GM19324 (cell line): ENCODE measurements around the gene FCER2.

Experiments
- ATAC-seq: cut with Tn5 transposase; IDR thresholded peaks from one replicate; pipeline ENCODE4 v1.9.1; 2021; ENCODE audit warnings: mild to moderate bottlenecking, moderate library complexity; ENCODE audit not compliant: unreplicated experiment, low FRiP score

FCER2 gene

DNA sequence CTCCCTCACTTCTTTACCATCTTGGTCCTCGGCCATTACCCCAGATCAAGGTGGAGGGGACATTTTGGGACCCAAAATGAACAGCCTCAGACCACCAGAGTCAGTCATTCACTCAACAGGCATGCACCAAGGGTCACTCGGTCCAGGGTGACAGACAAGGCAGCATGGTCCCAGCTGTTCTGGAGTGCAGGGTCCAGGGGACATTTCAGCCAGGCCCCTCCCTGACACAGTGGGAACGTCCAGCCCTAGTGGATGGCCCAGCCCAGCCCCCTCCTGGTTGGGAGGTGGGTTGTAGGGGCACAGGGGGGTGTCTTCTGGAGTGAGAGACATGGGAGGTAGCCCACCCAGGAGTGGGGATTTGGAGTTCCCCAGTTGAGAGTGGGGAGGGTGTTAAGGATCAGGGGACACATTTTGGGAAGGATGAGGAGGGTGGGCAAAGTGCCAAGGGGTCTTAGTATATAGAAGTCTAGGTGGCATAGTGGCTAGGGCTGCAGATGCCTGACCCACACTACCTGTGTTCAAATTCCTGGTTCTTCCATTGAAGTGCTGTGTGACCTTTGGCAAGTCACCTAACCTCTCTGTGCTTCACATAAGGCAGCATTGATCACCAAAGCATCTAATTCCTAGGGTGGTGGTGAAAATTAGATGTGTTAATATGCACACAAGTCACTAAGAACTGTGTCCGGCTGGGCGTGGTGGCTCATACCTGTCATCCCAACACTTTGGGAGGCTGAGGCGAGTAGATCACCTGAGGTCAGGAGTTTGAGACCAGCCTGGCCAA, 2.5 kb upstream of the FCER2 start:
- no peak for ATAC-seq

DNA sequence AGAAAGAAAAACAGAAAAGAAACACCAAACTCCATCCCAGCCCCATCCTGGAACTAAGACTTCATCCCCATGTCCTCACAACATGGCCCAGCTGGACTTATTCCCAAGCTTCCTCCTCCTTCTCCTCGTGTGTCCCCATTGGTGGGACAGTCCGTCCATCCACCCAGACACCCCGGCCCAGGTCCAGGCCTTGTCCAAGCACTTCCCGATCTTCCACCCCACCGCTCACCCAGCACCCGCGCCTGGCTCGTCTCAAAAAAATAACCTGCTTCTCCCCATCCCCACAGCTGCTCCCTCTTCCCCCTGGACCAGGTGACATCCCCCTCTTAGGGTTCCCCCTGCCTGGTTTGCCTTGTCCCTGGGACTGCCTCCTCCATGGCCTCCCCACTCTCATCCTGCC, 1.4 kb upstream of the FCER2 start:
- no peak for ATAC-seq

DNA sequence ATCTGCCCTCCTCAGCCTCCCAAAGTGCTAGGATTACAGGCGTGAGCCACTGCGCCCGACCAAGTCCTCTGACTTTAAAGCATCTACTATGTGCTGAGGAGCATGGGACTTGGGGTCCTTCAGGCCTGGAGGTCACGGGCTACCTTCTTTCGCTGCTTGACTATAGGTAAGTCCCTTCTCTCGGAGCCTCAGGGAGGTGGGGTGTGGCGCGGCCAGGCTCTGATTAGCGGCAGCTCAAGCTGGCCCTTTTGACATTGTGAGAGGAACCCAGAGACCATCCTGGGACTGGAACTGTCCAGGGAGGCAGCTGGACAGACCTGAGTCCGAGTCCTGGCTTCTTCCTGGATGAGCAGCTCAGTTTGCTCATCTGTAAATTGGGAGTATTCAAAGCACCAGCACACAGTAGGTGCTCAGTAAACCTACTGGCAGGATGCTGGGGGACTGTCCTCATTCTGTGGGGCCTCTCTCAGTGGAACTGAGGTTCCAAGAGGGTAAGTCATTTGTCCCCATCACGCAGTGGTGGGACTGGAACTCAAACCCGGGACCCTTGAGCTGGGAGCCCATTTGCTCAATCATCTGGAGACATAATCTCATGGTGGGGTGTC, 780 bp downstream of the FCER2 start:
- ATAC-seq: no peak

DNA sequence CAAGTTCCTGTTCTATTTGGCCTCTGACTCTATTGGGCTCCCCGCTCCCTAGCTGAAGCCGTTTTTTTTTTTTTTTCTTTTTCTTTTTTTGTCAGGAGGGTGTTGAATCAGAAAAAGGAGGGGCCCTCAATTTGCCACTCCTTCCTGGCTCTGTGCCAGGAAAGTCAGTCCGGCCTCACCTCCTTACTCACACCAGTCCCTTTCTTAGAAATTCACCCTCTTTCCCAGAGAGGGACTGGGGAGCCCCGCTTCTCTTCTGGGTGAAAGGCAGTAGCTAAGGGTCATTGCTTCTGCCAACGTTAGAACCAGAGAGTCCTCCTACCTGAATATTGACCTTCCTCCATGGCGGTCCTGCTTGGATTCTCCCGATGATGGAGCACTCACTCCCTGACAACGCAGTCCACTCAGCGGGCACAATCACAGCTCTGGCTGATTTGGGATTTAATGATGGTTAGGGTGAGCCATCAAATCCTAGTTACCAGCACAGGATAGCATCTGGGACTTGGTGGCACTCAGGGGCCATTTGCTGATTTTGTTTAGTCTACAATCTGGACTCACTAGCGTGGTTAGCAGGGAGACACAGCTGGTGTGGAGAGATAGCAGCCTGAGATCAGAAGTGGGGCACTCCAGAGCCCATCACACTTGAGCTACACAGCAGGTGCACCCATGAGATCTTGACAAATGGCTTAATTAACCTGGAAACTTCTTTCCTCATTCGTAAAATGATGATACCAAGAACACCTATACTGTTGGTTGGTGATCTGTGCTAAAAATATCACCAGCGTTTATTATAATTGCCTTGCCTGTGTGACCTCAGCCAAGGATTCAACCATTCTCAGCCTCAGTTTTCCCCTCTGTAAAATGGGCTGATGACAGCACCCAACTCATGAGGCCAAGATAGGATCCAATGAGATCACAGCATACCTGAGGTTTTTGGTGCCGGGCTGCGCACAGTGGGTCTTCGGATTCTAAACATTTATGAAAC, 2.2 kb downstream of the FCER2 start:
- no peak for ATAC-seq

DNA sequence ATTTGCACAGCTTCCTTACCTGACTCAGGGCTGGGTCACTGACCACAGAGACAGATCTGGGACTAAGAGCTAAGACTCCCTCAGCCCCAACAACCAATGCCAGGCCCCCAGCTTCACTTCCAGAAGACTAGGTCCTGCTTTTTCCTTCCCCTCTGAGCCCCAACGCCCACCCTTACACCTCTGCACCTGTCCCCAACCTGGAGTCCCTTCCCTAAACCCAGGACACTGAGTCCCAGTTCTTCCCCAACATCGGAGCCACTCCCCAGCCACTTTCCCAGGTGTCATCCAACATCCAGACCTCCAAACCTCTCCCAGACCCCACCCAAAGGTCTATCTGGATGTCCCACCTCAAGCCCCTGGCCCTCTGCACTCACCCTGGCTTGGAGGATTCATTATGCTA, 2.9 kb downstream of the FCER2 start:
- no peak for ATAC-seq

DNA sequence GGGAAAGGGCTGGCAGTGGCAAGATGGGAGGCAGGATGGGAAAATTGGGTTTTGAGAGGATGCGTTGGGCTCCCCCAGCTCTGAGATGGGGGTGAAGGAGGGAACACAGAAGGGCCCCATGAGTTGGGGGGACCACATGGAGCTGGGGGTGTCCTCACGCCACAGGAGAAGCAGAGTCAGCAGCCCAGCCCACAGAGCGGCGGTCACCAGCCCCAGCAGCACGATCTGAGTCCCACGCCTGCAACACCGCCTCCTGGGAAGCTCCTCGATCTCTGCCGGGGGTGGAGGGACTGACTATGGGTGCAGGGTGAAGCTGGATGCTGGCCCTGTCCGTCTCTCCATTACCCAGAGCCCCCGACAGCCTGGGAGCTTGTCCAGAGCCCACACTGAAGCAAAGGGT, 3.3 kb downstream of the FCER2 start:
- ATAC-seq: no peak

DNA sequence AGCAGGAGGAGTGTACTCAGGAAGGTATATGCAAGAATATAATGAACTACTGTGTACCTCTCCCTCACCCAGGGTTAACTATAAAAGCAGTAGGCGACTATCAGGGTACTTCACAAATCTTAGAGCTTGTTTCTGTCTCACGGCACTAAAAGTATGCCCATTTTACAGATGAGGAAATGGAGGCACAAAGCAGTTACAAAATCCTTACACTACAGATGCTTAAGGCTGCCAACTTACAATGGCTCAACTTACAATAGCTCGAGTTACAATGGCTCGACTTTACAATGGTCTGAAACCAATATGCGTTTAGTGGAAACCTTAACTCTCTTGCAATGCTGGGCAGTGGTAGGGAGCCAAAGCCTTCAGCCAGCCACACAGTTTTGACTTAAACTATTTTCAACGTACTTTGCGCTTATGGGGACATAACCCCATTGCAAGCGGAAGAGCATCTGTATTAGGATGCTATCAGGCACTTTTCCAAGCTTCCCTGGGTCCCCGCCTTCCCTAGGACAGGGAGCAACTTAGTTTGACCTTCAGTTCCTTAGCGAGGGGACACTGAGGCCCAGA, 4.1 kb downstream of the FCER2 start:
- no peak for ATAC-seq

DNA sequence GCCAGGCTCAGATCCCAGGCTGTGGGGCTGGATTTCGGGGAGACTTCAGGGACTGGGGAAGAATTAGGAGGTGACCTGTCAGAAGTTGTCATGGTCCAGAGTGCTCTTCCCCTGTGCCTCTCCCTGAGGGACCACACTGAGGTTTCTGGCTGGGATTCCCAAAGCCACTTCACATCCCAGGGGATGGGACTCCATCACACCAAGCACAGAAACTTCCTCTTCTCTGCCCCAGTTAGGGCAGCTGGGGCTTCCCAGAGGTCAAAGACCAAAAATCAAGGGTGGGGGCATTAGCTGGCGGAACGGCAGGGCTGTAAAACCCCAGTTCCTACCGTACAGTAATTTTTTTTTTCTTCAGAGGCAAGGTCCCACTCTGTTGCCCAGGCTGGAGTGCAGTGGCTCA, 7.4 kb downstream of the FCER2 start:
- no peak for ATAC-seq

DNA sequence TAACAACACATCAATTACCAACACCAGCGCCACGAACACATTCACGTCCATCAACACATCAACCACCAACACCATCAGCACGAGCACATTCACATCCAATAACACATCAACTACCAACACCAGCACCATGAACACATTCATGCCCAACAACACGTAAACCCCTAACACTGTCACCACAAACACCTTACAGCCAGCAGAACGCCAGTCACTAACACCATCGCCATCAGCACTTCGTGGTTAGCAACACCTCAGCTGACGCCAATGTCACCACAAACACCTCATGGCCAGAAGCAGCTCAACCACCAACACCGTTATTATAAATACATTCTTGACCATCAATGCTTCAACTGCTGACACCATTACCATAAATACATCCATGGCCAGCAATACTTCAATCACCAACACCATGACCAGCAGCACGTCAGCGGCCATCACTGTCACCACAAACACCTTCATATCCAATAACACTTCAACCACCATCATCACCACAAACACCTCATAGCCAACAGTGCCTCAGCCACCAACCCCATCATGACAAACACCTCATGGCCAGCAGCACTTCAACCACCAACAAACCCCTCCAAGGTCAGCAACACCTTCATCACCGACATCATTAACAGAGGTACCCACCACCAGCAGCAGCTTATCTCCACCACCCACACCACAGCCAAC, 9.4 kb downstream of the FCER2 start:
- ATAC-seq: no peak

DNA sequence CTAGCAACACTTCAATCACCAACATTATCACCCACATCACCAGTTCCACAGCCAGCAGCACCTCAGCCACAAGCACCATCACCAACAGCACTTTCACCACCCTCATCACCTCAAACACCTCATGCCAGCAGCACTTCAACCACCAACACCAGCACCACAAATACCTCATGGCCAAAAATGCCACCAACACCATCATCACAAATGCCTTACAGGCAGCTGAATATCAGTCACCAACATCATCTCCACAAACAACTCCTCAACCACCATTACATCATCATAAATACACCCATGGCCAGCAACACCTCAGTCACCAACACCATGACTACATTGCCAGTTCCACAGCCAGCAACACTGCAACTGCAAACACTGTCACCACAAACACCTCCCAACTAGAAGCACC, 10.4 kb downstream of the FCER2 start:
- no peak for ATAC-seq

DNA sequence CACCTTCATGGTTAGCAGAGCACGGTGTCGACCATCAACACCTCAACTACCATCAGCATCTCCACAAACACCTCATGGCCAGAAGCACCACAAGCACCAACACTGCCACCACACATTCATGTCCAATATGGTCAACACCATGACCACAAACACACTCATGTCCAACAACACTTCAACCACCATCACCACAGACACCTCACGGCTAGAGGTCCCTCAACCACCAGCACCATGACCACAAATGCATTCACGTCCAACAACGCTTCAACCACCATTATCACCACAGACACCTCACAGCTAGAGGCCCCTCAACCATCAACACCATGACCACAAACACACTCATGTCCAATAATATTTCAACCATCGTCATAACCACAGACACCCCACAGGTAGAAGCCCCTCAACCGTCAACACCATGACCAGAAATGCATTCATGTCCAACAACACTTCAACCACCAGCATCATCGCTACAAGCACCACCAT, 11.1 kb downstream of the FCER2 start:
- no peak for ATAC-seq

DNA sequence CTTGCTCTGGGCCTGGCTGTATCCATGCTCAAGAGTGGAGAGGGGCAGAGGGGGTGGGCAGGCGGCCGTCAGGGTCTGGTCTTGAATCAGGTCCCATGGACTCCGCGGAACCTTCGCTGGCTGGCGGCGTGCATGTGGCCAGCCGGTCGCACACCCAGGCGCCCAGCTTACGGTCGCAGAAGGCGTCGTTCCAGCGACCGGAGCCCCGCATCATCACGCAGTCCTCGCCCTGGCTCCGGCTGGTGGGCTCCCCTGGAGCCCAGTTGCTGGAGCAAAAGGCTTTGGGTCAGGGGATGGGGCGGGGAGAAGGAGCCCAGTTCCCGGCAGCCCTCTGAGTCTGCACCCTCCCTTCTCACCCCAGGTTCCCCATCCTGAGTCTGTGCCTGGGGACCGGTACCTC, 12.8 kb downstream of the FCER2 start:
- no peak for ATAC-seq

DNA sequence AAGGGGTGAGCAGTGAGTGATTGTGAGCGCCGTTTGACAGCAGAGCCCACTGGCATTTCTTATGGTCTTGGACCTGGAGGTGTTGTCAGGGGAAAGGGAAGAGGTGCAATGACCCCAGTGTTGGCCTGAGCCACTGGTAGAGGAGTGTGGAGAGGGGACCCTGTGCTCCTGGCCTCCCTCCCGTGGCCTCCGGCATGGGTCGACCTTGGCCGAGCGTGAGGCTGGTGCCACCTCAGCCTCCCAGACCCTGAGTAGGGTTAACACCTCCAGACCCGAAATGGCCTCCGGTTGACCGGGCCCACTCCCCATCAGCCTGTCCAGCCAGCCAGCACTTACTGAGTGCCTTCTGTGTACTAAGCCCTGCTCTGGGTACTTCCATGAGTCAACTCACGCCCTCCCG, 14.8 kb downstream of the FCER2 start:
- no peak for ATAC-seq

DNA sequence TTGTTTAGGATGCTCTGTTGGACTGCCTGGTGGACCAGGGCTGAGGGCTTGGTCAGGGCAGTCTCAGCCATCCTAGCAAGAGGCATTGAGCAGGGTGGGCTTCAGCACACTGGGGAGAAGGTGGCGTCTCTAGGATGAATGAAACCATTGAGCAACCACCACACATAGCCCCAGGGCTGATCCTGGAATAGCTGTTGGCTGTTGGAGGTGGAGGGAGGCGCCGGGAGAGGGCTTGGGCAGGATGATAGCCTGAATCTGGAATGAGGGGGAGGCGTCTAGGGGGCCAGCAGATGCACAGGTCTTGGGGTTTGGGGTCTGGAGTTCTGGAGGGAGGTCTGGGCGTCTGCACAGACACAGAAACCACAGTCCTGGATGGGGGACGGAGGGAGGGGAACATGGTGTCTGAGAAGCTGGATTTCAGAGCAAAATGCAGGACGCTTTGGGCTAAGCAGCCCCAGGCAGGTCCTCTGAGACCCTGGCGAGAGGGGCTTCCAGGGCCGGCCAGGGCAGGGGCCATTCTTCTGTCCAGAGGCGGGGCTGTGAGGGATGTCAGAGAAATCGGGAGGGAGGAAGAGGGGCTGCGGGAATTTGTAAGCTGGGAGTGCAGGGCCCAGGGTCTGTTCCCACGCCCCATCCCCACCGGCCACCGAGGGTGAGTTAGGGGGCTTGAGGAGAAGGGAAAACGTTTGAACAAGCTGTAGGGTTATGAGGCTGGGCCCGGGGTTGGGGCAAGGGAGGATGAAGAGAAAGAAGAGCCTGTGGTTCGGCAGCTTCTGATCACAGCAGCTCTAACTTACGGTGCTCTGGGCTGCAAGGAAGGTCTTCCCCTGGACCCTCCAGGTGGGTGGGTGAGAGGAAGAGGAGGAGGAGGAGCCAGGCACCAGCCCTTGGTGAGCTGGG, 16.1 kb downstream of the FCER2 start:
- no peak for ATAC-seq

DNA sequence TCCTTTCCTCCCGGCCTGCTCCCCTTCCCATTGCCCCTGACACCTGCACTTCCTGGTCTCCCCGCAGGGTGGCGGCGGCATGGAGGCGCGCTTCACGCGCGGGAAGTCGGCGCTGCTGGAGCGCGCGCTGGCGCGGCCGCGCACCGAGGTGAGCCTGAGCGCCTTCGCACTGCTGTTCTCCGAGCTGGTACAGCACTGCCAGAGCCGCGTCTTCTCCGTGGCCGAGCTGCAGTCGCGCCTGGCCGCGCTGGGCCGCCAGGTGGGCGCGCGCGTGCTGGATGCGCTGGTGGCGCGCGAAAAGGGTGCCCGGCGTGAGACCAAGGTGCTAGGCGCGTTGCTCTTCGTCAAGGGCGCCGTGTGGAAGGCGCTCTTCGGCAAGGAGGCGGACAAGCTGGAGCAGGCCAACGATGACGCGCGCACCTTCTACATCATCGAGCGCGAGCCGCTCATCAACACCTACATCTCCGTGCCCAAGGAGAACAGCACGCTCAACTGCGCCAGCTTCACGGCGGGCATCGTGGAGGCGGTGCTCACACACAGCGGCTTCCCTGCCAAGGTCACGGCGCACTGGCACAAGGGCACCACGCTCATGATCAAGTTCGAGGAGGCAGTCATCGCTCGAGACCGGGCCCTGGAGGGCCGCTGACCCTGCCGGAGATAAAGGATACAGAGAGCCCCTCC, 19.6 kb downstream of the FCER2 start:
- ATAC-seq: no peak

DNA sequence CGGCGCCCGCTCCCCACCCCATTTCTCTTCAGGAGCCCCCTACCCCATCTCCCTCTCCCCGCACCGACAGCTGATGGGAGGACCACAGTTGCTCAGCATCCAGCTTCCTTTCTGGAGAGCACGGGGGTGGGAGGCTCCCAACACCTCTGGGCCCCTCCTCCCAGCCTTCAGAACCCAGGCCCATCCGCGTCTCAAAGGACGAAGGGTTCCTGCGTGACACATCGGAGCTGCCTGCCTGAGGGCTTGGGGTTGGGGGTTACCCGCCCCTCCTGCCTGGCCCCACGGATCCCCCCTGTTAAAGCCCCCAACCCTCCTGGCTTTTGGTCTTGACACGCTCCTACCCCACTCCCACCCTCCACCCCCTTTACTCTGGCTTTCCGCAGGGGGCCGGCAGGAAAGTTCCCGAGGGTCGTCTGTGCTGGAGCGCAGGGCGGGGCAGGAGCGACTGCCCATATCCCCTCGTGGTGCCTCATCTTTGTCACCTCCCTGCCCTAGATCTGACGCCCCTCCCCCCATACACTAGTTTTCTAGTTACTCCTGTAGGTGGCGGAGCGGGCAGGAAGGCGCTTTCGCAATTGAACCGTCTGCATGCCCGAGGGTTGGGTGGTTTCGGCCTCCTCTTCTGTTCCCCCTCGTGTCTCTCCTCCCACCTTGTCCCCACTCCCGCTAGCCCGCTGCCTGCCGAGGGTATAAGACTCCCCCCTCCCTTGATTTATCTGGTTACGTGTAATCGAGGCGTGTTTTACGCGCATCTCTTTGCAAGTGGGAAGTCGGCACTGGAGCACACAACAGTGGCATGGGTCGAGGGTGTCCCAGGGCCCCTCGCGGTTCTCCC, 20.4 kb downstream of the FCER2 start:
- no peak for ATAC-seq

DNA sequence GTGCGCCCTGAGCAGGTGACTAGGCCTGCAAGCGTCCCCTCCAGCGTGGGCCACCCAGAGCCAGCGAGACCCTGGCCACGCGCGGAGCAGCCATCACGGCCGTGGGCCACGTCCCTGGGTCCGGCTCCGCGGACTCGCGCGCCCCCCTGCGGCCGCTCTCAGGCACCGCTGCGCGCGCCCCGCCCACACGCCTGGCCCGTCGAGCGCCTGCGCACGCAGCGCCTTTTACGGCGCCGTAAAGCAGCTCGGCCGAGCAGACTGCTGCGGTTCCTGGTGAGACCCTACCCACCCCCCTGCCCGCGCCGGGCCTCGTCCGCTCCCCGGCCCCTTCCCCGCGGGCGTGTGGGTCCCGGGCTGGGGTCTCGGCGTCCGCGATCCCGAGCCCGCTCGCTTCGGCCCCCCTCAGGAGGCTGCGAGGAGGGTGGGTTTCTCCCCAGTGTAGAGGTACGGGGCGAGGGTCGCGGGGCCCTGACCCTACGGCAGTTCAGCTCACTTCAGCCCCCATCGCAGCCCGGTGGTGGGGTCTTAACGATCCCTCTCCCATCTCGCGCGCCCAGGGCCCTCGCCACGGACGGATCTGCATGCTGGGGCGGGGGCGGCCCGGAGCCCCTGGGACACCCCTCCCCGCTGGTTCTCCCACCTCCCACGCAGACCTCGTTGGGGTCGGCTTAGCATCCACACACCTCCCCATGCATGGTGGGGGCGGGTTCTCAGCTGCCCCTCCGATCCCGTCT, 21.2 kb downstream of the FCER2 start, which contains the start of gene TRAPPC5:
Gene TRAPPC5, plus strand, starts transcription at position 228 of the 734 bp plus-strand sequence. CDS start 1,421 bp downstream, outside the sequence.
- ATAC-seq: peak; percentile 54
